Hepatocyte (in vitro differentiated cells): ENCODE measurements around the gene ASAP2. TPM values are rescaled to one million over a fixed set of nuclear protein-coding genes. Genes with fewer than 3 reads are reported as not detected.

Experiments
- DNase-seq: peaks from one replicate; pipeline ENCODE4 v3.0.0-alpha.2; 2016; ENCODE audit warnings: low spot score
- H2AFZ ChIP-seq: fragments of 200-600 bp; sonication (generic); 2 replicates; pipeline ENCODE4 v1.6.0; 2016; ENCODE audit warnings: antibody characterized with exemption, mild to moderate bottlenecking
- H3K27ac ChIP-seq: fragments of 200-600 bp; sonication (generic); 2 replicates; pipeline ENCODE4 v1.5.1; 2016; ENCODE audit warnings: mild to moderate bottlenecking
- H3K27me3 ChIP-seq: fragments of 200-600 bp; sonication (generic); 2 replicates; pipeline ENCODE4 v1.6.1; 2016
- H3K36me3 ChIP-seq: fragments of 200-600 bp; sonication (generic); replicated peaks from 2 replicates; pipeline ENCODE4 v1.5.1; 2016; ENCODE audit warnings: low read depth; ENCODE audit not compliant: insufficient read depth
- H3K4me1 ChIP-seq: fragments of 200-600 bp; sonication (generic); 2 replicates; pipeline ENCODE4 v1.5.1; 2016; ENCODE audit warnings: mild to moderate bottlenecking, moderate library complexity; ENCODE audit not compliant: insufficient read depth
- H3K4me2 ChIP-seq: fragments of 200-600 bp; sonication (generic); 2 replicates; pipeline ENCODE4 v1.6.0; 2016
- H3K4me3 ChIP-seq: fragments of 200-600 bp; sonication (generic); 2 replicates; pipeline ENCODE4 v1.5.1; 2016; ENCODE audit warnings: mild to moderate bottlenecking
- H3K79me2 ChIP-seq: fragments of 200-600 bp; sonication (generic); 2 replicates; pipeline ENCODE4 v1.6.0; 2017; ENCODE audit warnings: mild to moderate bottlenecking
- H3K9me2 ChIP-seq: fragments of 200-600 bp; sonication (generic); replicated peaks from 2 replicates; pipeline ENCODE4 v1.6.0; 2017; ENCODE audit warnings: mild to moderate bottlenecking; ENCODE audit not compliant: insufficient read depth
- H3K9me3 ChIP-seq: fragments of 200-600 bp; sonication (generic); 2 replicates; pipeline ENCODE4 v1.5.1; 2016; ENCODE audit warnings: low read depth, mild to moderate bottlenecking
- H4K20me1 ChIP-seq: fragments of 200-600 bp; sonication (generic); 2 replicates; pipeline ENCODE4 v1.6.0; 2016; ENCODE audit warnings: mild to moderate bottlenecking; ENCODE audit not compliant: insufficient read depth, poor library complexity, severe bottlenecking
- CTCF ChIP-seq: fragments of 200-600 bp; sonication (generic); IDR thresholded peaks from 2 replicates; pipeline ENCODE4 v1.5.1; 2016; ENCODE audit warnings: antibody characterized with exemption, mild to moderate bottlenecking; ENCODE audit not compliant: poor library complexity
- EZH2 ChIP-seq: fragments of 200-600 bp; sonication (generic); IDR thresholded peaks from 2 replicates; pipeline ENCODE4 v1.6.1; 2016; ENCODE audit warnings: antibody characterized with exemption, mild to moderate bottlenecking, borderline replicate concordance
- EZH2phosphoT487 ChIP-seq: fragments of 200-600 bp; sonication (generic); IDR thresholded peaks from one replicate; pipeline ENCODE4 v1.6.1; 2018; ENCODE audit warnings: antibody characterized with exemption, mild to moderate bottlenecking, low read depth, moderate library complexity; ENCODE audit not compliant: unreplicated experiment, severe bottlenecking
- WGBS: methylation state at CpG from one replicate; pipeline ENCODE4 v1.1.6; 2016; ENCODE audit warnings: low lambda C conversion rate; ENCODE audit errors: missing lambda C conversion rate; 5-methylcytosine and 5-hydroxymethylcytosine counted together
- polyA plus RNA-seq: library from polyadenylated mRNA; unstranded; fragments of >200 nt; fragmentation: Nextera tagmentation; extraction: Ambion mirVana; gene quantifications from 2 replicates; pipeline ENCODE4 v1.2.1, GENCODE V29; 2016
- total RNA-seq: library from RNA; depleted of rRNA; stranded (reverse); fragments of >200 nt; gene quantifications from 2 replicates; pipeline ENCODE4 v1.2.3, GENCODE V29; 2014

The ASAP2 gene
- total and polyA plus RNA-seq, 2 experiments from 2014 or later, result 13.7 to 21.3 TPM

- no peak overlapping the region for H2AFZ ChIP-seq
- no peak overlapping the region for H3K4me3 ChIP-seq
- no peaks in the 10 kb centered on the region for H4K20me1 ChIP-seq
- H3K36me3 ChIP-seq, result peaks cover 3% of the 10 kb centered on the region
- no peak for DNase-seq
- TF ChIP-seq EZH2phosphoT487 (no peak), EZH2 (no peak), CTCF (no peak)
- no peaks in the 10 kb centered on the region for H3K27me3 ChIP-seq
- H3K4me2 ChIP-seq, result no peak overlapping the region
- WGBS, result 88% methylated on average over 1 of the region's 1 CpG
- H3K9me3 ChIP-seq, result no peaks in the 10 kb centered on the region
- H3K79me2 ChIP-seq, result no peaks in the 10 kb centered on the region
- H3K4me1 ChIP-seq, result no peaks in the 10 kb centered on the region
- no peak overlapping the region for H3K27ac ChIP-seq
- no peaks in the 10 kb centered on the region for H3K9me2 ChIP-seq
Measured at GRCh38 chr2:9439536-9439935, 232.9 kb downstream of the ASAP2 start.

- Histone ChIP-seq H3K4me1 (no peaks in the 10 kb centered on the region), H3K9me2 (no peaks in the 10 kb centered on the region), H3K27ac (no peak overlapping the region), H3K4me3 (no peak overlapping the region), H3K36me3 (peaks cover 3% of the 10 kb centered on the region), H3K9me3 (no peaks in the 10 kb centered on the region), H2AFZ (no peak overlapping the region), H3K27me3 (no peaks in the 10 kb centered on the region), H3K4me2 (no peak overlapping the region), H4K20me1 (no peaks in the 10 kb centered on the region), H3K79me2 (no peaks in the 10 kb centered on the region)
- WGBS, result 89% methylated on average over 1 of the region's 1 CpG
- no peak for DNase-seq
- TF ChIP-seq CTCF (no peak), EZH2 (no peak), EZH2phosphoT487 (no peak)
Measured at GRCh38 chr2:9440058-9440727, 233.6 kb downstream of the ASAP2 start.

GRCh38 chr2:9441556-9441955 is 234.9 kb downstream of the ASAP2 start:
- no peak overlapping the region for H3K4me3 ChIP-seq
- no peak overlapping the region for H3K27ac ChIP-seq
- no peak overlapping the region for H3K4me2 ChIP-seq
- H3K9me2 ChIP-seq, result no peaks in the 10 kb centered on the region
- H3K4me1 ChIP-seq, result no peaks in the 10 kb centered on the region
- no peaks in the 10 kb centered on the region for H3K27me3 ChIP-seq
- WGBS, result 65% methylated on average over 3 of the region's 3 CpGs
- DNase-seq, result no peak
- no peak overlapping the region for H2AFZ ChIP-seq
- H3K79me2 ChIP-seq, result no peaks in the 10 kb centered on the region
- H3K9me3 ChIP-seq, result no peaks in the 10 kb centered on the region
- TF ChIP-seq CTCF (no peak), EZH2phosphoT487 (no peak), EZH2 (no peak)
- H4K20me1 ChIP-seq, result no peaks in the 10 kb centered on the region
- H3K36me3 ChIP-seq, result no peaks in the 10 kb centered on the region
